Suprapubic skin (tissue), 4 donors: ENCODE results near the gene MLF1.

Source experiments
- POLR2A ChIP-seq, 2 donors: fragments of 450-650 bp; IDR thresholded peaks; one replicate each; pipeline ENCODE4 v1.6.1; 2017; ENCODE audit warnings: antibody characterized with exemption in 2 of 2, mild to moderate bottlenecking in 2 of 2, moderate library complexity in 2 of 2
- POLR2AphosphoS5 ChIP-seq, 3 donors: sonication (generic); formaldehyde crosslinking; IDR thresholded peaks; one replicate each; pipeline ENCODE4 v1.6.1; 2017; ENCODE audit warnings: antibody characterized with exemption in 3 of 3

- TF ChIP-seq POLR2A (IDR thresholded peaks at IDR 0.05) (no peak), POLR2AphosphoS5 (IDR thresholded peaks at IDR 0.05) (no peak)
These were observed 2.7 kb downstream of the MLF1 start for GRCh38 chr3:158573714-158574113.
